Fibroblast of peridontal ligament (primary cell): ENCODE results near the gene CACNA1E.

Experiments
- DNase-seq: peaks from one replicate; pipeline ENCODE4 v3.0.0-alpha.2; 2010; ENCODE audit errors: extremely low read depth

CACNA1E gene

DNA sequence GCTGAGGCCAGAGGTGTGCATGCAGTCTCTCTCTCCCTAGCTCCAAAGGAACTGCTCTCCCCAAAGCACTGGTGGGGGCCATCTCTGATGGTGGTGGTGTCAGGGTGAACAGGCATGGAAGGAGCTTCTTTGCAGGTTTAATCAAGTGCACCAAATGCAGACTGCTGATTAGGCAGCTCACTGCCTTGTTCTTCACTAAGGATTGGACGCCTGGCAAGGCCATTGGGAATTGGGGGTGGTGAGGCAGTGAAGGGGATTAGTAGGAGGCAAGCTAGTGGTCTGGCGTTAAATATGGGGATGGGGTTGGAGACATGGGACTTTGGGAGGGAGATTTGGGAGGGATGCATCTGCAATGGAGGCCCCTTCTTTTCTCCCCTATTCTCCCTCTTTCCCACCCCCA is 1.5 kb downstream of the CACNA1E start:
- DNase-seq: no peak

DNA sequence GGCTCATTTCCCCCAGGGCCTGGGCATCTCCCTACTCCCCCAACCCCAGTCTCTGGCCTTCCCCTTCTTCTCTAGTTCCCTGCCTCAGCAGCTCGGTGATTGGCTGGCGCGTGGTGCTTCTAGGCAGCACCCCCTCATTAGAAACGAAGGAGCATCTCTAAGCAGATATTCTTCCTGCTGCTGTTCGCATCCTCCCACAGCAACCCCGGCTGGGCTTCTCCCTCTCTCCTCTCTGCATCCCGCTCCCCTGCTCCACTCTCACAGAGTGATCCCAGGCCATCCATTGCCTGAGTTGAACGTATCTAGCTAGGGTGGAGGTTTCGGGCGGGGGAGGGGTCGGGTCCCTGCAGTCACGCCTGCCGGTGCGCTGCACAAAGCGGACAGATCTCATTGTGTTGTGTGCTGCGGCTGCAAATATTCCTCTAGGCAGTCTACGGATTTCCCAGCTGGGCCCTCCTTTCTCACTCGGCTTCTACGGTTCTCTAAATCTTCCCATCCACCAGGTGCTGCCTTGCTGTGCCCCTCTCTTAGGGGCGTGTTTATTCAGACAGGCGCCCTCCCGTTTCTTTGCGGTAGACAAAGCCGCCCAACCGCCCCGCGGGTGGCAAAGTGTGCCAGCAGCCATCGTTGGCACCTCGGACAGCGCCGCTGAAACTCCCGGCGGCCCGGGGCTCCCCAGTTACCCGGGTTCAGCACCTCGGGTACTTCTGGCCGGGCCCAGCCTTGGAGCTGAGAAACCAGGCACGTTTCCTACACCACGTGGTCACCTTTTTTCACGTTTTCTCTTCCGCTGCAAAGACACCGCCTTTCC is 2.2 kb downstream of the CACNA1E start:
- no peak for DNase-seq

DNA sequence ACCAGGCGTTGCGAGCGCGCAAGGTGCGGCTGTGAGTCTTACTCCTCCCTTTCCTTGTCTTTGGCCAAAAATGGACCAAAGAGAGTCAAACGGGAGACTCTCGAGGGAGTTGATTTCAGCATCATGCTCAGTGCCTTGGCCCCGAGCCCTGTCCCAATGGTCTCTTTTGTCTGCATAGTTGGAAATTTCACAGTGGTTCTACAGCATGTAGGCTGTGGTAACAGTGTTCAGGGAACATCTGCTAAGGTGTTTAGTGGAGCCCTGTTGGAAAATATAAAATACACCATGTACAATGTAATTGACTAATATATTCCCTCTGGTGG is 2.7 kb downstream of the CACNA1E start:
- DNase-seq: no peak

DNA sequence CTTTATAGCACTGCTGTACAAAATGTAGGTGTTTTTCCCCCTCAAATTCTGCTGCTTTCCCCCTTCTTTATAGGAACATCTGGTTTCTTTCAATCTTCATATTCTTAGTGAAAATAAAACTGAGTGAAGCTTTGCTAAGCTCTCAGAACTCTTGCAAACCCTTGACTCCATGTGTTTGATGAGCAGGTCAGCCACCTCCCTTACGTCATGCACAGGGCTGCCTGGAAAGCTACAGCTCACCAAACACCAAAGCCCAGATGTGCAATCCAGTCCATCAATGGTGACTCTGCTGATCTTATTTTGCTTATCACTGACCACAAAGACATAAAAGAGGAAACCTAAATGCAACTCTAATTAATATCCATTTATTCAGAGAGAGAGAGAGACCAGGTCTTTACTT is 5.5 kb downstream of the CACNA1E start:
- DNase-seq: no peak

DNA sequence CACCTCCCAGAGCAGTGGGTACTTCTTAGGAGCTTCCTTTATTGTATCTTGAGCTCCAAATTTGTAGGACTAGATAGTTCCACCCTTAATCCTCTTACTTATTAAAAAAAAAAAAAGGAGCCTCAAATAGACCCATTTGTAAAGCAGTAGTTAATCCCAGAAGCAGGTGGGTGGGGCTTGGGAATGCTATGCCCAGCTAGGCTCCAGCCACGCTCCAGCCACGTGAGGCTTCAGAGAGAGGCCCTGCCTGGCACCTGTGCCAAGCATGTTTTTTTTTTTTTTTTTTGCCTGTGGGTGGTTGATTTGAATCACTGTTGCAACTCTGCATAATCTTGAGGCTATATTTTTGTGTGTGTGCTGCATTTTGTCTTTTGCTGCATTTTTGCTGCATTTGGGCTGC is 7.0 kb downstream of the CACNA1E start:
- no peak for DNase-seq

DNA sequence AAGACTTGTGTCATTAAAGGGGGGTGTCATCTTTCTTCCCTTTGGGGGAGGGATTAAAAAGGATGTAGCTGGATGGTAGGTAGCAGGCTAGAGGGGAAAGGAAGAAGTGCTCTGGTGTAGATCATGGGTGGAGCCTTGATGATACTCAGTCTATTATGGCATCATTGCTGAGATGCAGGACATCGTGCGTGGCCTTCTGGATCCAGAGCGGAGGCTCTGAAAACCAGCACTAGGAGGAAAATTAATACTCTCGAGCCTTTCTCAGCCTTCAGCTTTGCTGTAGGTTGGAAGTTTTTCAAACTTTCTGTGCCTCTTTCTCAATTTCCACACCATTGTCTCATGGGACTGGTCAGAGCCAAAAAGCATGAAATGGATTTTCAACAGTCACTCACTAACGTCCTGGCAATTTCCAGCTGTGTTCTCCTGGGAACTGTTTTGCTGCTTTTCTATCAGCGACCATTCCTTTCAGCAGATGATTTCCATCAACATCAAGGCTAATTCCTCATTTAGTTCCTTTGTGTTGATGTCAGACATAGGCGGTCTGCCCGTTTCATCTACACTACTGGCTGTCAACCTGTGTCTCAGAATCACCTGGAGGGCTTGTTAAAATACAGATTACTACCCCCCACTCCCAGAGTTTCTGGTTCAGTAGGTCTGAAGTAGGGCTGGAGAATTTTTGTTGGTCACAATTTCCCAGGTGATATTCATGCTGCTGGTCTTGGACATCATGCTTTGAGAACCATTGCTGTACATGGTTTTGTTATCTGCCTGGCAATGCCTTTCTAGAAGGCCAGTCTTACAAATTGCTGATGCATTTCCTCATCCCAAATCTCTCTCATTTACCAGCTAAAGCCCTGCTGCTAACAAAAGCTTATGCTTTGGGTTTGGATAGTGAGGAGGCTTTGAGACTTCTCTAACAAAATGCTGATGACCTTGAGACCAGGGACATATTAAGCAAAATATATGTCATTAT is 7.7 kb downstream of the CACNA1E start:
- no peak for DNase-seq

DNA sequence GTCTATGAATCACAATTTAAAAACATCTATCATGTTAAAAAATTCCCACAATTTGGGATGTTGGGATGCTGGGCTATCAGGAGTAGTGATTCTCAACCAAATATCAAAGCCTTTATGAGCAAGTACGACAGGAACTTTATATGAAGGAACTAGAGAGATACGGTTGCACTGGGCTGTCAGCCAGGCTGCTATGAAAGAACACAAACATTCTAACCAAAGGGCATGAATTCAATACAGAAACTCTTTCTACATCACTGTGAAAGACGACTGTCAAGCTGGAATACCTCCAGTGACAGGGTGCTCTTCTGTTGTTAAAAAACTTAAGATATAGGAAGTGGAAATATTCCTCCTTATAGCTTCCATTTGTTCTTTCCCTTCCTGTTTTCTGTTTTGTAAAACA is 9.8 kb downstream of the CACNA1E start:
- no peak for DNase-seq

DNA sequence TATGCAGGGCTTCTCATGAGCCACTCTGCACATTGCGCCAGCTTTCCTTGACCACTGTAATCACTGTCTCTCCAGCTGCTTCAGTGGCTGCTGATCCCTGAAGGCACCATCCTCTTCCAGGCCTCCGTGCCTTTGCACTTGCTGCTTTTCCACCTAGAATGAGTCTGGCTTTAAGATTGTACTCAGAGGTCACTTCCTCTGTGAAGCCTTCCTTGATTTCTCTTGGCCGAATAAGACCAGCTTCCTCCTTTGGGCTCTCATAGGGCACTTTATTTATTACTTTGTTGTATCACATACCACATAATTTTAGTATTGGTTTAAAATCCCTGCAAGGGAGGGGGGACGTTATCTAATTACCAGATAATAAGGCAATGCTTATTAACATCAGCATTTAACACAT is 10.6 kb downstream of the CACNA1E start:
- no peak for DNase-seq

DNA sequence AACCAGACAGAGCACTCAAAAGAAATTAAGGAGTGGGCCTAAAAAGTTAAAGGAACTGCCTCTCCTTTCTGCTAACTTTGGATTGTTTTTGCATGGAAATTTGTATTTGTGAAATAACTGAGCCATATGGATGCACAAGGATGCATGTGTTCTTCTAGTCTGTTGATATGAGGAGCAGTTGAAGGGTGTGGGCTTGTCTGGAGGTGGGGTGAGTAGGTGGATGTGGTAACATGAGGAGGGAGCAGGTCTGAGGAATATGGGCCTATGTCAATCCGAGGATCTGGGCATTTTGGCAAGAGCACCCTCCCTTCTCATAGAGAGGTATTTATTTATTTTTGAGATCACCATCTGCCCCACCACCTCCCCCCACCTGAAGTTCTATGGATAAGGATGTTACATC is 13.4 kb downstream of the CACNA1E start:
- no peak for DNase-seq

DNA sequence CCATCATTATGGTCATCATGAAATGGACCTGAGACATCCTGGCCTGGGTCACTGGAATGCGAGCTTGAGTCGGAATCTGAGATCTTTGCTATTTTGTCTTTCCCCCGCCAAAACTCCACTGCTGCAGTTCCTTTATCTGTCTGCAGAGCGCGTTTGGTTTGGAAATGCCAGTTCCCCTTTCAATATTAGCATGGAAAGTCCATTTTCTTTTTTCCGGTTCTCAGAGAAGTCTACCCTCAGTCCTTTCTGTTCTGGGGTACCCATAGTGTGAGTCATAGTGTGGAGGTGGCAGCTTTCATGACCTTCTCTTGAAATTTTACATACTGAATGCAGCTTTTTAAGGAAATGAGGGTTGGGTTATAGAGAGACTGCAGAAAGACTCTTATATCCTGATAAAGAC is 14.6 kb downstream of the CACNA1E start:
- no peak for DNase-seq

DNA sequence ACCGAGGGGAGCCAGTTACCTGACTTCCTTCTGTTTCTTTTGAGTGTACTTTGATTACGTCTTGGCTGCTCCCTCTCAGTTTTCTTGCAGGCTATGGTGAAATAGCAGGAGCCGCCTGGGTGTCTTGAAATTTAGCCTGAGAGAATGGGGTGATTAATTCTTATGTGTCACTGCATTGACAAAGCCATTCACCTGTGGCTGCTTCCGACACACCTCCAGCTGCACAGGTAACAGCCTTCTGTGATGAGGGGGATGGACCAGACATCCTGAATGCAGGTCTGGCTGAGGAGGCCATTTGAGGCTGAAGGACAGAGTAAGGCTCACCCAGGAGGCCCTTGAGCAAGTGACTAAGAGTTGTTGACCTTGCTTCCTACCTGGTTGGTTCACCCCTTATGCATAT is 16.5 kb downstream of the CACNA1E start:
- no peak for DNase-seq

DNA sequence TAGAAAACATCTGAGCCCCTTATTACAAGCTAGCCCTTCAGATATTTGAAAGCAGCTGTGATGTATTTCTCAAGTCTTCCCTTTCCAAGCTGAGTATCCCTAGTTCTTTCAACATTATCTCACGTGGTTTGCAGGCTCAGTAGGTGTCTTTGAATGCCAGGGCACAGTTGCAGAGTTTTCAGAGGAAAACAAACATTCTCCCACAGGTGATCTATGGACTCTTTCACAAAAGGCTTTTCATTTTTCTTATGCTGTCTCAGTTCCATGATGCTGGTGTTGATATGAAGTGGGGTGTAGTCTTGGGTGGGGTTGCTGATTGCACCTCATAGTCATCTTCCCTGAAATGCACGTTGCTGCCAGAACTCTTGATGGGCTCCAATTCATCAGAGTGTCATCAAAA is 17.3 kb downstream of the CACNA1E start:
- DNase-seq: no peak

DNA sequence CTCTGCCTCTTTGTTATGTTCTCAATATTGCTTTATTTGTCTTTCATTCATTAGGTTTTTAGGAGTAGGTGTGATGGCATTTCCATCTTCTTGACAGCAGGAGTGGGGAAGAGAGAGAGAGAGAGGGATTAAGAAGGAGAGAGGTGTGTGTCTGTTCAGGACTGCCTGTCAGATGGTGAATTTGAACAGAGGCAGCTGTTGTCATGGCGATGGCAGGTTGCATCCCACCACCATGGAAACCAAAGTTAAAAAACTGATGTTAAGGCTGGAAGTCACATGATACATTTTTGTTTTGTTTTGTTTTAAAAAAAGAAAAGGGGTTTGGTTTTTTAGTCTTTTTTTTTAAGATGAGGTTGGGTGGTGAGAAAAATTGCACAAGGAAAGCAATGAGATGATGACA is 18.3 kb downstream of the CACNA1E start:
- no peak for DNase-seq

DNA sequence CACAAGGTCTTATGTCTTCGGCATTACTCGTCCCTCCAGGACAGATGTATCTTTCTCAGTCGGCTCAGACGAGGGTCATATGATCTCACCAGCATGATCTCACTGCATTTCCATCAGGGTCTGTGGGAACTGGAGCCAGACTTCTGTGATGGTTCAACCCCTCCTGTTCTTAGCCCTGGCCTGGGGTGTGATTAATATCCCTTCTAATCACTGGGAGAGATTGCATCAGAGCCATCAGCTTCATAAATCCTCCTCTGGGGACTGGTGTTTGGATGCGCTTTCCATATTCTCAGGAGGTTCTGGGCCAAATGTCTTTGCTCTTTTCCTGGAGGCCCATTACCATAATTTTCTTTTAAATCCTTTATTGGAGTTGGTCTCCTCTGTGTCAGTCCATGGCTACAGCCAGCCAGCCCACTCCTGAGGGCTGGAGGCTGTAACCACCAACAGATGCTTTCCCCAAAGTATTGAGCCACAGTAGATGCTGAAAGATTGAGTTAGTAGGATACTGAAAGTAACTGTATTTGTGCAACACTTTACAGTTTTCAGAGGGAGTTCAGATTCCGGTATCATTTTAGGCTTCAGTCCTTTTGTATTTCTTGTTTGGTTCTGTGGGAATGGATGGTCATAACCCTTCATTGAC is 20.0 kb downstream of the CACNA1E start:
- DNase-seq: no peak

DNA sequence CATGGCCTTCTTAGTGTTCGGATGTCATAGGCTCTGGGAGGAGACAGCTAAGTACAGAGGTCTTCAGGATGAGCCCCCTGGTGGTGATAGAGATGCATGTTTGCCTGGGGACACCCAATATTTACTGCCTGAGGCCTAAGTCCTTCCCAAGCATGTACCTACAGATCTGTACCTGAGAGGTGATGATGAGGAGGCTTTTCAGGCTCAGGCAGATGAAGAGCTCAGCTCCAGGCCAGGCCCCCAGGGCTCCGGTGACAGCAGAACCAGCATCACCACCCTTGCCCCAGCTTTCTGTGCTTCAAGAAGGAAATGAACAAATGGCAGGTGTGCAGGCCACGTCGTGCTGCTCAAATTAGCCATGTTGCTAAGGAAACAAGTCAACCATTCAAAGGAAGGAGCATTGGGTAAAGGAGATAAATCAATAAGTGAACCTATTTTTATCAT is 21.1 kb downstream of the CACNA1E start:
- peak; percentile 1 for DNase-seq

DNA sequence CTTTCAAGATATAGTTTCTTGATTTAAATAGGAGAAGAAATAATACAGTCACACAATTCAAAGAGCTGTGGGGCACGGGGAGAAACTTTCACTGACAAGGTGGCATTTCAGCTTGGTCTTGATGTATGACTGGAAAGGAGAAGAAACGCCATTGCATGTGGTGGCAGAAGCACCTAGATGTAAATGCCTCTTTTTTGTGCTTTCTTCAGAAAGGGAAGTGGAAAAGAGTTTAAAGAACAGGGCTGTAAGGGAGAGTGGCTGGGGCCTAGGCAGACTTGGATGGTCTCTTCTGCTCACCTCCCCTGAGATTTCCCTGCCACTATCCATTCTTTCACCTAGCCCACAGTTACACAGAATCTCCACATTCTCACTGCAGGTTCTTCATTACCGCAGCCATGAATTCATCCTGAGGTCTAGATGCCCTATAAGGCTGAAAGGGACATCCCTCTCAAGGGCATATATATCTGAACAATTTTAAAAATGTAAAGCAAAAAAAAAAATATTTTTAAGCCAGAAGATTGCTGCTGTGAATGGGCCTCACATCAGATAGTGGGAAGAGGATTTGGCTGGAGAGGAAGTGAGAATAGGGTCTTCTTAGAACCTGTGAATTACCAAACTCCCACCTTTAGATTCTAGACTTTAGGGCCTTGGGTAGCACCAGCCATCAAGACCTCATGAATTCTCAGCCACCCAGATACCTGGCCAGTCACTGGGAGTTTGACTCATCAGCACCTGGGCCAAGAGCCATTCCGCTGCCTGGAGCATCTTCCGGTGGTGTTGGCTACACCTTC is 23.4 kb downstream of the CACNA1E start:
- DNase-seq: no peak

DNA sequence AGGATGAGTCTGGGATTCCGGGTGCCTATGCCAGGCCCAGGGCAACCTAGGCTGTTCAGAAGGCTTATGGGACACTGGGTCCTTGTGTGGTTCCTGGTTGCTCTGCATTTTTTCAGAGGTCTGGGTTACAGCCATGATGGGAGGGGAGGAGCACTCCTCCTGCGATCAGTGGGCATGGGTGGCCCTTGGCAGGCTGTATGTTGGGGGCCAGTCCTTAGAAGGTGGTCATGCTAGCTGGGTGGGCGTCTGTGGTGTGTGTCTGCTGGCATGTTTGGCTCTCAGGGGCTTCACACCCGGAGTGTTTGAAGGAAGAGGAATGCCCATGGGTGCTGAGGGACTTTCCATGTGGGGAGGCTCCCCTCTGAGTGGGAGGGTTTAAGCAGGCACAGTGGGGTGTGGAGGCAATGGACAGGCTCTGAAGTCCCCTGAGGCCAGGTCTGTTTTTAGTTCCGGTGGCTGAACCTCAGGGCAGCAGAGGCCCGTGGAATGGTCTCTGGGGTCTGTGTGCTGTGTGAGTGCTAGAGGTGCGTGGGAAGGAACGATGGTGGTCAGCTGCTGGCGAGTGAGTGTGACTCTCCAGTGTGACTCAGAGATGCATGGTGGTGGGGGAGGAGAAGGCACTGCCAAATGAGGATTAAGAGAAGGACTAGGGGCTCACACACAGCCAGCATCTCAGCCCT is 25.3 kb downstream of the CACNA1E start:
- no peak for DNase-seq

DNA sequence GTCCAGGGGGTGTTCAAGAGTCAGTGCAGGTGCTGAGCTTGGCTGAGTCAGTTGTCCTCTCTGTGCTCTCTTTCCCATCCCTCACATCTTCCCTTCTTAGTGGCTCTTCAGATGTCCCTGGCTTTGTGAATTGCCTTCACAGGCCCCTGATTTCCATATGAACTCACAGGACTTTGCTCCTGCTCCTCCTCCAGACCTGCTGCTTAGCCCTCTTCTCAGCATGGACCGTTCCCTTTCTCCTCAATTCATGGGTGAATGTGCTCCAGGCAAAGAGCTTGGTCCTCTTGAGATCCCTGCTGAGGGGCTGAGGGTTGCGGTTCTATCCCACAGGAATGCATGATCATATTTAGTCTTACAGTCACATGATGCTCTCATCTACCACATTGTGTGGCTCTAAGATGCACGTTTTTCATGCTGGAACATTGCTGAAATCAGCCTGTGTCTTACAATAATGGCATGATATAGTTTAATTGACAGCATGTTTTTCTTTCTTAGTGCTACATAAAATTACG is 30.5 kb downstream of the CACNA1E start:
- no peak for DNase-seq

DNA sequence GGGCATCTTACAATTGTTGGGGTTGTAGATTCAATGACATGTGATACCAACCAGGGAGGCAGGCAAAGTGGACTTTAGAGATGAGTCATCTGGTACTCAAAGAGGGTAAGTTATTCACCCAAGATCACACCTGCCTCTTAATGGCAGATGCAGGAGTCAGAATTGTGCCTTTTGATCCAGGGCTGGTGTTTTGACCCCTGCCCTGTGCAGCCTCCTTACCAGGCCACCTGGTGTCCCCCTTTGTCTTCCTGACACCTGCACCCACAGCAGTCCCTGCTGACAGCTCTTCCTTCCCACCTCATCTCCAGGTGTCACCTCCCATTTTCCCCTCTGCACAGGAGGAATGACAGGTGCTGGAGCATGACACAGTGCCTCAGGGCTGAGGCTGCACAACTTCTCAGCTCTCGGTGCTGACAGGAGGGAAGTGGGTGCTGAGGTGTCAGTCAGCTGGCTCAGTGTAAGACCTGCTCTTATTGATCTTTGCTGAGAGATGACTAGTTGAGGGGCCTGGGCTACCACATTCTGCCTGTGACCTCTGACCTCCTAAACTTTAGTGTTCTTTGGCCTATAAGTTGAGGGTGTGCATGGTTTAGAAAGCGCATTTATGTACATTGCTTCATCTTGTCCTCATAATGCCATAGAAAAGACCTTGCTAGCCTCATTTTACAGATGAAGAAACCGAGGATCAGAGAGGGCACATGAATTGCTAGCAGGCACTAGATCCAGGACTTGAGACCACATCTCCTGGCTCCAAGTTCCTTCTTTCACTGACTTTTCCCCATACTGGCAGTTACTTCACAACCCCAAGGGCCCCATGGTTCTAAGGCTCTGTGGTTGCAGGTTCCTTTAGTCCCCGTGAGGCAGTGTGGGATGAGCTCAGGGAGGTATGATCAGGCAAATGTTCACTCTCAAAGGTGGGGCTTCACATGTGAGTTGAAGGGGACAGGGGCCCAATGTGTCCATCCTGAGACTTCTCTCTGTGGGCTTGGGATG is 31.3 kb downstream of the CACNA1E start:
- DNase-seq: no peak

DNA sequence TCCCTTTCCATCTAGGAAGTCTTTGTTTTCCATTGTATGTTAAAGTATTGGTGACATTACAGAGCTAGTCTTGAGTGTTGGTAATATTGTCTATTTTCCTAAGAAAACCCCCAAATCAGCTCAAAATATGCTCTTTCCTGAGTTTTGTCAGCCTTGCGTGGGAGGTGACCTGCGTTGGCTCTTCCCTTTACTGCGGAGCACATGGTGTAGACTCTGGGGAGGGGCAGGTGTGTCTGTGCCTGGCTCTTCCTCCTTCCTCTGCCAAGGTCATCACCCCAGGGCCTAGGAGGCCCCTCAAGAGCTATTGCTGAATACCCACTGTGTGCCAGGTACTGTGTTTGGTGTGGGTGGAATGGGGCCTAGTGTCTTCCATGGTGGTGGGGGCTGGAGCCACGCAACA is 33.4 kb downstream of the CACNA1E start:
- DNase-seq: no peak
